Heart left ventricle (tissue), 16 donors: ENCODE results near the gene FAM111A. TPM values are rescaled to one million over a fixed set of nuclear protein-coding genes. Genes with fewer than 3 reads are reported as not detected.
A peak's percentile ranks its signal among the peaks of the same experiment; 100 is the strongest.
"Not testable (repeated sequence)": the region's sequence is repeated elsewhere in the genome, so short reads cannot be mapped to it uniquely, and the experiment has no call there.

ENCODE experiments used
- ATAC-seq, 4 donors: fragments of 200-7000 bp; cut with Tn5 transposase; one replicate each; pipeline ENCODE4 v1.9.1; 2020 to 2022; ENCODE audit warnings: moderate library complexity in 4 of 4, mild to moderate bottlenecking in 3 of 4, moderate number of reproducible peaks in 1 of 4
- DNase-seq, 5 donors: peaks; one replicate each; pipeline ENCODE4 v3.0.0-alpha.2; 2020
- H3K27ac ChIP-seq, 12 donors: fragments of 200-600 bp; sonication (generic) in 4 of 12; one replicate each; pipeline versions ENCODE4 v1.5.0 to v1.8.0; 2016 to 2022; ENCODE audit warnings: mild to moderate bottlenecking in 2 of 12
- H3K27me3 ChIP-seq, 9 donors: fragments of 200-600 bp; sonication (generic) in 2 of 9; one replicate each; pipeline versions ENCODE4 v1.5.1 to v1.8.0; 2016 to 2022; ENCODE audit warnings: mild to moderate bottlenecking in 3 of 9
- H3K36me3 ChIP-seq, 9 donors: fragments of 200-600 bp; sonication (generic) in 2 of 9; one replicate each; pipeline versions ENCODE4 v1.5.0 to v1.8.0; 2018 to 2022; ENCODE audit warnings: mild to moderate bottlenecking in 2 of 9
- H3K4me1 ChIP-seq, 12 donors: fragments of 200-600 bp; sonication (generic) in 4 of 12; one replicate each; pipeline versions ENCODE4 v1.5.0 to v1.8.0; 2016 to 2022; ENCODE audit warnings: mild to moderate bottlenecking in 3 of 12
- H3K4me3 ChIP-seq, 12 donors: fragments of 200-600 bp; sonication (generic) in 4 of 12; one replicate each; pipeline versions ENCODE4 v1.5.0 to v1.8.0; 2017 to 2022; ENCODE audit warnings: mild to moderate bottlenecking in 9 of 12, moderate library complexity in 4 of 12
- H3K9me3 ChIP-seq, 12 donors: fragments of 200-600 bp; sonication (generic) in 4 of 12; one replicate each; pipeline versions ENCODE4 v1.5.0 to v1.8.0; 2016 to 2022; ENCODE audit warnings: mild to moderate bottlenecking in 1 of 12
- CTCF ChIP-seq, 12 donors: fragments of 200-600 bp; sonication (generic) in 4 of 12; IDR thresholded peaks; one replicate each; pipeline versions ENCODE4 v1.5.0 to v1.8.0; 2018 to 2022; ENCODE audit warnings: antibody characterized with exemption in 12 of 12, mild to moderate bottlenecking in 5 of 12
- POLR2A ChIP-seq, 2 donors: fragments of 450-650 bp; IDR thresholded peaks; one replicate each; pipeline ENCODE4 v1.6.1; 2017; ENCODE audit warnings: antibody characterized with exemption in 2 of 2, mild to moderate bottlenecking in 2 of 2, moderate library complexity in 2 of 2
- WGBS, 4 donors: extraction: QIAGEN DNeasy Blood & Tissue Kit in 2 of 4; methylation state at CpG; one replicate each; pipeline versions ENCODE4 v1.1.5 to v1.1.7; 2013 to 2018; 5-methylcytosine and 5-hydroxymethylcytosine counted together
- intact Hi-C, 10 donors: fragments of 100-400 bp; cut with DNase I; formaldehyde crosslinking; loops; one replicate each; pipeline versions ENCODE4 v1.11.1 to v1.14.2; 2022
- polyA plus RNA-seq, 2 donors: library from polyadenylated mRNA; stranded (reverse); fragments of 200-250 nt; gene quantifications; one replicate each; pipeline ENCODE4 v1.2.3, GENCODE V29; 2013
- total RNA-seq, 9 donors: library from RNA; depleted of rRNA in 2 of 9; stranded (reverse); fragments of >200 nt in 2 of 9; fragmentation: NEBNext Ultra II Directional in 3 of 9; extraction: Animal tissue kit (Norgen Biotek cat#: 25700) in 3 of 9; gene quantifications; one replicate each; pipeline versions ENCODE4 v1.1.0 to v1.2.4, GENCODE V29; 2016 to 2023
- donor health status: ischemic (EF 13 %, LVEDD 7.1; RV severe dilation, severe dysfunction).
- donor health status: healthy with polysubstance abuse.
- donor health status: DM: no; HTN: yes; CAD: no.
- donor health status: DM: no; HTN: no; CAD: no.
- donor health status: ischemic (EF 25% LVEDD 6.9; RV normal size, moderate dysfunction).
- donor health status: ischemic (EF 25% LVEDD 5.7; RV mildly dilated, moderate dysfunction).
- donor health status: healthy.
- donor health status: DM: yes; HTN: yes; CAD: no.
- donor health status: ischemic (EF 35%, LVEDD 5.7; RV mildly dilated, moderate dysfunction).
- donor health status: nonischemic (EF 11% LVEDD 7.7; RV severe dilation, severe dysfunction).
- donor health status: DM: yes; HTN: yes; CAD: no.
- donor health status: PGD.
- donor health status: ischemic (EF 29% LVEDD 5.4; RV normal size, mild dysfunction).
- donor health status: nonischemic (EF 23%, LVEDD 6.1; RV moderate dilation, normal function).

Gene FAM111A
- total and polyA plus RNA-seq, 11 donors: 3.3 to 38.3 (median 8.0) TPM

- Histone ChIP-seq H3K4me1 (peaks cover 0 to 17% (median 6%) of the 10 kb centered on the region in 12 donors), H3K4me3 (peak overlapping the region in 9 of 12 donors; percentile 1 to 54 (median 17)), H3K36me3 (no peaks in the 10 kb centered on the region), H3K9me3 (no peaks in the 10 kb centered on the region), H3K27ac (no peak overlapping the region), H3K27me3 (peaks cover 0 to 43% (median 19%) of the 10 kb centered on the region in 9 donors)
- peak in 1 of 4 donors; percentile 44 for ATAC-seq
- peak; percentile 22 to 68 (median 38) for DNase-seq
- WGBS, 4 donors: 8 to 11% (median 9%) methylated on average over 23 of the region's 23 CpGs
- intact Hi-C loops: loop anchor here in 1 of 10 donors (5.0 kb wide), 2 partner anchors 35 to 55 kb away; no protein-coding TSS in a partner anchor
- TF ChIP-seq POLR2A (IDR thresholded peaks at IDR 0.05) (no peak), CTCF (IDR thresholded peaks at IDR 0.05) (peak in 7 of 12 donors; percentile 7 to 28 (median 19))
These were observed 40.3 kb upstream of the FAM111A start for GRCh38 chr11:59102259-59102765.

DNA sequence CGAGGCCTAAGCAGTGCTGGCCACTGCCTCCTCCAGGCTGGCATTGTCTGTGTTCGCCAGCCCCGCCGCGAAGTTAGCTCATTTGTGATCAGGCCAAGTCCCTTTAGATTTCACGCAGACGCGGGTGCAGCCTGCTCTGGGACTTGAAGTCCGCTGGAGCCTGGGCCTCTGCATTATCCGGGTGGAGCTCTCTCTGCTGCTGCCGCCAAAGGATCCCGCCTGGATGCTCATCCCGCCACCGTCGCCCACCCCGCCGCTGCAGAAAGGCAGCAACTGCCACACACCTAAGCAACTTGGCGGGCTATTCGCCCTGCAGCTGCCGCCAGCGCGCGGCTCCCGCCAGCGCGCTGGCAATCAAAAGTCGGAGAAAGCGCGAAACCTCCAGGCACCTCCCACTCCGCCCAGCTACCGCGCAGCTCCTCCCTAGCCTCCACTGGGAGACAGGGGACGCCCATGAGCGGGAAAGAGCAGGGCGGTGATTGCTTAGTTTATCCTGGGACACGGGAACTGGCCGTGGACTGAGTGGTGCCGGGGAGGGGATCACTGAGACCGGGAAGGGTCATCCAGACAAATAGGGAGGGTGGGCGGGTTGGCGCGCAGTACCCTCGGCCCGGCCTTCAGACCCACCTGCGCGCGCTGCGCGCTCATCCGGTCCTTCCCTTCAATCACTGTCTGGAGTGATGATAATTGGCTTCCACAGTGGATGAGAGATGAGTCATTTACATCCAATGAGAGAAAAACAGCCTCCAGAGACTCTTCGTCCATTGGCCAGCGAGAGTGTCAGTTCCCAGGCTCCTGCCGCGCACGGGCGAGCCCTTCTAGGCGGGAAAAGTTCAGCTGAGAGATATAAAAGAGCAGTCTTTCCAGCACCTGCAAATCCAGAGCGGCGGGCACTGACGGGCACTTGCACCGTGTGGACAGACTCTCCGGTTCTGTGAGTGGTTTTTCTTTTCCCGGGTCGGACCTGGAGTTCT is 36.0 kb upstream of the FAM111A start, which contains the start of gene FAM111B:
Gene FAM111B (plus strand): TSS at position 875 of the 974 bp plus-strand sequence. CDS start 2,389 bp downstream, outside the sequence.
- H3K27ac ChIP-seq: no peak within 1 kb of the TSS
- TF ChIP-seq POLR2A (IDR thresholded peaks at IDR 0.05) (no peak), CTCF (IDR thresholded peaks at IDR 0.05) (peak in 2 of 12 donors; percentile 24 to 28)
- H3K4me3 ChIP-seq: peak within 1 kb of the TSS; percentile 22 to 68 (median 57)
- no peaks in the 10 kb centered on the region for H3K36me3 ChIP-seq
- WGBS, 4 donors: 0 to 3% (median 1%) methylated on average over 32 to 64 of the region's 64 CpGs
- H3K27me3 ChIP-seq: peaks cover 0 to 22% (median 10%) of the 10 kb centered on the region in 9 donors
- H3K4me1 ChIP-seq: peaks cover 0 to 30% (median 6%) of the 10 kb centered on the region in 12 donors
- no peaks in the 10 kb centered on the region for H3K9me3 ChIP-seq
- intact Hi-C loops: no loop called here
- ATAC-seq (peak; percentile 88 to 99 (median 97)), DNase-seq (peak; percentile 81 to 88 (median 86))

DNA sequence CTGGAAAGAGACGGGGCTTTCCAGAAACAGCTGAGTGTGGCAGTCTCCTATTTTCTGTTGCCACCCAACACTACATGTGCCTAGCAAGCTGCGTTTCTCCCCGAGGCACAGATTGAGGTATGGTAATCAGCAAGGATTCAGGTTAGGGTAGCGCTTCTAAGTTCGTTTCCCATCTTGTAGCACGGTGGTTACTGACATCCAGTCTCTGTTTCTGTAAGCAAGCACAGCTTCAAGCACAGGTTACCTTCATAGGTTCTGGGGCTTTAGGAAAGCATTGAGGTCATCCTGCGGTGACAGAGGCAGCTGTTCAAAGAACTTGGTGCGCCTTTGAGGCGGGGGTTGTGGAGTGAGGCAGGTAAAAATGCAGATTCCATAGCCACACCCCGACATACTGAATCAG is 34.9 kb upstream of the FAM111A start:
- ATAC-seq, H3K36me3 ChIP-seq, H3K9me3 ChIP-seq, intact Hi-C loops, DNase-seq, H3K27ac ChIP-seq: not testable (repeated sequence)
- H3K4me3 ChIP-seq: peak overlapping the region in 3 of 12 donors; percentile 49 to 67 (median 65)
- WGBS, 4 donors: 26 to 33% (median 30%) methylated on average over 10 of the region's 10 CpGs
- peaks cover 0 to 15% (median under 1%) of the 10 kb centered on the region in 9 donors for H3K27me3 ChIP-seq
- H3K4me1 ChIP-seq: peaks cover 0 to 30% (median 6%) of the 10 kb centered on the region in 12 donors

DNA sequence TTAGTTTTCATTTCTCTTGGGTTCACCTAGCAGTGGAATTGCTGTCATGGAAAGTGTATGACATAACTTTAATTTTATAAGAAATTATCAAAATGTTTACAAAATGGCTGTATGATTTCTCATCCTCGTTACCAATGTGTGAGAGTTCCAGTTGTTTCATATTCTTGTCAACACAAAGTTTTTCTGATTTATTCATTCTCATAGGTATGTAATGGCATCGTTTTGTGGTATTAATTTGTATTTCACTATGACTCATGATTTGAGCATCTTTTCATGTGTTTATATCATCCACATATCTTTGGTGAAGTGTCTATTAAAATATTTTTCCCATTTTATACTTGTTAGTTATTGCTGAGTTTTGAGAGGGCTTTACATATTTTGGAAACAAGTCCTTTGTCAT is 30.2 kb upstream of the FAM111A start:
- WGBS, 4 donors: 82 to 96% (median 89%) methylated on average over 2 of the region's 2 CpGs
- intact Hi-C loops: no loop called here
- no peak for DNase-seq
- Histone ChIP-seq H3K27me3 (no peaks in the 10 kb centered on the region), H3K27ac (no peak overlapping the region), H3K4me1 (peaks cover 0 to 15% (median 0%) of the 10 kb centered on the region in 12 donors), H3K9me3 (peaks cover 0 to 12% (median 1%) of the 10 kb centered on the region in 12 donors), H3K36me3 (no peaks in the 10 kb centered on the region), H3K4me3 (no peak overlapping the region)
- TF ChIP-seq POLR2A (IDR thresholded peaks at IDR 0.05) (no peak), CTCF (IDR thresholded peaks at IDR 0.05) (no peak)
- ATAC-seq: no peak
